Naive B cell (primary cell): ENCODE results near the gene DRAXIN. TPM values are rescaled to one million over a fixed set of nuclear protein-coding genes. Genes with fewer than 3 reads are reported as not detected.

ENCODE experiments used
- ATAC-seq, 2 donors: fragments of 150-1000 bp; cut with Tn5 transposase; 2 replicates each; pipeline ENCODE4 v1.10.0; 2021; ENCODE audit warnings: low read depth in 2 of 2, mild to moderate bottlenecking in 2 of 2, moderate library complexity in 2 of 2
- DNase-seq: peaks from one replicate; pipeline ENCODE4 v3.0.0; 2022
- H3K27ac Mint-ChIP-seq, 6 donors: one replicate each; pipeline ENCODE4 v1.8.0; 2020 to 2022; ENCODE audit warnings: mild to moderate bottlenecking in 6 of 6, mixed read lengths in 6 of 6, moderate library complexity in 5 of 6, inconsistent platforms in 2 of 6
- H3K27me3 Mint-ChIP-seq, 3 donors: one replicate each; pipeline ENCODE4 v1.8.0; 2021 to 2022; ENCODE audit warnings: mixed read lengths in 3 of 3, mild to moderate bottlenecking in 1 of 3
- H3K36me3 Mint-ChIP-seq, 2 donors: one replicate each; pipeline ENCODE4 v1.8.0; 2020 to 2022; ENCODE audit warnings: mixed read lengths in 2 of 2, inconsistent platforms in 1 of 2, mild to moderate bottlenecking in 1 of 2
- H3K4me1 Mint-ChIP-seq, 3 donors: one replicate each; pipeline ENCODE4 v1.8.0; 2020 to 2022; ENCODE audit warnings: mixed read lengths in 3 of 3, inconsistent platforms in 1 of 3, mild to moderate bottlenecking in 1 of 3, moderate library complexity in 1 of 3
- H3K4me3 Mint-ChIP-seq, 8 donors: one replicate each; pipeline ENCODE4 v1.8.0; 2020 to 2022; ENCODE audit warnings: mild to moderate bottlenecking in 8 of 8, mixed read lengths in 8 of 8, moderate library complexity in 8 of 8, inconsistent platforms in 2 of 8
- H3K9me3 Mint-ChIP-seq, 7 donors: one replicate each; pipeline ENCODE4 v1.8.0; 2020 to 2022; ENCODE audit warnings: mixed read lengths in 7 of 7, mild to moderate bottlenecking in 5 of 7, inconsistent platforms in 2 of 7, moderate library complexity in 1 of 7
- polyA plus RNA-seq, 6 donors: library from polyadenylated mRNA; unstranded; fragments of 300-500 nt; fragmentation: Illumina TruSeq; gene quantifications; one replicate each; pipeline ENCODE4 v1.2.3, GENCODE V29; 2021; ENCODE audit warnings: low read depth in 6 of 6

Gene DRAXIN
- polyA plus RNA-seq, 6 donors from 2014 or later = 0.04 to 0.09 (median 0.09) TPM; not detected in 1

DNA sequence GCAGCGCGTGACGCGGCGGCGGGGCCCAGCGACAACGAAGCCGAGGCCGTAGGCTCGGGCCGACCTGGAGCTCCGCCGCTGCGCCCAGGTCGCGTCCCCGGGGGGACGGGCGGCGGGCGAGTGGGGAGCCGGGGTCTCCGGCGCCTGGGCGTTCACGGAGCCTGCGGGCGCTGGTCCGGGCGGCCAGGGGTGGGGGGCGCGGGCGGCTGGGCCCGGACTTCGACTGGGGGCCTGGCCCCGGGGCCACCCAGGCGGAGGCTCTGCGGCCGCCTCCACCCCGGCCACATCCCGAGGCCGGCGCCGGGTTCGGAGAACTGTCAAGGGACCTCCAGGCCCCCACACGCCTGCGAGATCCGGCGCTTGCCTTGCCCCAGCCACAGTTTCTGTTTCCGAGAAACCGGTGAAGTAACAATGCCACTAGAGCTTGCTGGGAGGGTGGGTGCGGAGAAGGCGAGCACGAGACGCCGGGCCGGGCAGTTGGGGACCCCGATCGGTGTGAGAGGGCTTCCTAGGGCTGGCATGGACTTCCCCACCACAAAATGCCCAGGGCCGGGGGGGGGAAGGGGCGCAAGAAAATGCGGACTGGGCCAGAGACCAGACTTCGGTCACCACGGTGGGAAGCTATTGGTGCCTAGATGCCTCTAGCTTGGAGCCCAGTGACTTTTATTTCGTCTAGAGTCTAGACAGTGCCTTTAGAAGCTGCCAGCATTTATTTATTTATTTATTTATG is 27.0 kb upstream of the DRAXIN start:
- Mint-ChIP-seq H3K27ac (peak overlapping the region in 3 of 6 donors; percentile 81 to 93 (median 85)), H3K4me1 (peaks cover 0 to 16% (median 4%) of the 10 kb centered on the region in 3 donors), H3K4me3 (peak overlapping the region; percentile 69 to 93 (median 89)), H3K9me3 (no peaks in the 10 kb centered on the region), H3K27me3 (no peaks in the 10 kb centered on the region), H3K36me3 (no peaks in the 10 kb centered on the region)
- ATAC-seq (peak; percentile 60 to 61), DNase-seq (peak; percentile 32)

DNA sequence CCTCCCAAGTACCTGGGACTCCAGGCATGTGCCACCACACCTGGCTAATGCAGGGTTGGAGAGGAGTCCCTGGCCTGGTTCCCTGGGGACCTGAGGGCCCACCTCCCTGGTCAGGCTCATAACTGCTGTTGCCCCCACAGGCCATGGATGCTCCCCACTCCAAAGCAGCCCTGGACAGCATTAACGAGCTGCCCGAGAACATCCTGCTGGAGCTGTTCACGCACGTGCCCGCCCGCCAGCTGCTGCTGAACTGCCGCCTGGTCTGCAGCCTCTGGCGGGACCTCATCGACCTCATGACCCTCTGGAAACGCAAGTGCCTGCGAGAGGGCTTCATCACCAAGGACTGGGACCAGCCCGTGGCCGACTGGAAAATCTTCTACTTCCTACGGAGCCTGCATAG is 23.0 kb upstream of the DRAXIN start:
- Mint-ChIP-seq H3K4me1 (peaks cover 8 to 10% (median 9%) of the 10 kb centered on the region in 3 donors), H3K9me3 (no peaks in the 10 kb centered on the region), H3K36me3 (no peaks in the 10 kb centered on the region), H3K27me3 (no peaks in the 10 kb centered on the region), H3K4me3 (peak overlapping the region in 2 of 8 donors; percentile 33 to 51), H3K27ac (no peak overlapping the region)
- DNase-seq (no peak), ATAC-seq (no peak)

DNA sequence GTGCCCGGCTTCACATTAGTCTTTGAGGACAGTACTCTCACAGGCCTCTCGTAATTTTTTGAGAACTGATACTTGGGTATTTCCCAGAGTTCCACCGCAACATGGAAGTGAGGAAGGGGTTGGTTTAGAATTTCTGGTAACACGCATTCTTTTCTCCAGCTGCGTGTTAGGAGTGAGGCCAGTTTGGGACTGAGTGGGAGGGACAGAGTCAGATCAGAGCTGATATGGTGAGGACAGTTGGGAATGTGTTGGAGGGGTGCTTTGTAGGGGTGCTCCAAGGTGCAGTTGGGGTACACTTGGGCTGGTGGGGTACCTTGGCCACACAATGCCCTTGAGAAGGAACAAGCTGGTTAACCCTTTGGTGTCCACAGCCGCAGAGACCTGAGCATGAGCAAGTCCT is 20.8 kb upstream of the DRAXIN start:
- no peak for DNase-seq
- Mint-ChIP-seq H3K4me1 (peaks cover 6 to 11% (median 11%) of the 10 kb centered on the region in 3 donors), H3K9me3 (no peaks in the 10 kb centered on the region), H3K4me3 (no peak overlapping the region), H3K27me3 (no peaks in the 10 kb centered on the region), H3K36me3 (no peaks in the 10 kb centered on the region), H3K27ac (peak overlapping the region in 3 of 6 donors; percentile 79 to 94 (median 83))
- ATAC-seq = peak; percentile 46 to 58

DNA sequence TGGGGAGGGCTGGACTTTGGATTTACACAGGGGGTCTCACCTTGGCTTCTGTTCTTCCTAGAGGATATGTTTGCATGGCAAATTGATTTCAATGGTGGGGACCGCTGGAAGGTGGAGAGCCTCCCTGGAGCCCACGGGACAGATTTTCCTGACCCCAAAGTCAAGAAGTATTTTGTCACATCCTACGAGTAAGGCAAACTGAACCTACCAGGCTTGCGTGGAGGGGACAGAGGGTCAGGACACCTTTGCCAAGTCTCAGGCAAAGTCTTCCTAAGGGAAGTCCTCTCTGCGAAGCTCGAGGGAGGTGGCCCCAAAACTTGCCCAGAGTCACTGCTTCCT is 20.3 kb upstream of the DRAXIN start:
- ATAC-seq = no peak
- H3K27me3 Mint-ChIP-seq = no peaks in the 10 kb centered on the region
- H3K4me3 Mint-ChIP-seq = no peak overlapping the region
- DNase-seq = no peak
- no peaks in the 10 kb centered on the region for H3K36me3 Mint-ChIP-seq
- H3K4me1 Mint-ChIP-seq = peaks cover 6 to 12% (median 11%) of the 10 kb centered on the region in 3 donors
- H3K9me3 Mint-ChIP-seq = no peaks in the 10 kb centered on the region
- H3K27ac Mint-ChIP-seq = no peak overlapping the region

DNA sequence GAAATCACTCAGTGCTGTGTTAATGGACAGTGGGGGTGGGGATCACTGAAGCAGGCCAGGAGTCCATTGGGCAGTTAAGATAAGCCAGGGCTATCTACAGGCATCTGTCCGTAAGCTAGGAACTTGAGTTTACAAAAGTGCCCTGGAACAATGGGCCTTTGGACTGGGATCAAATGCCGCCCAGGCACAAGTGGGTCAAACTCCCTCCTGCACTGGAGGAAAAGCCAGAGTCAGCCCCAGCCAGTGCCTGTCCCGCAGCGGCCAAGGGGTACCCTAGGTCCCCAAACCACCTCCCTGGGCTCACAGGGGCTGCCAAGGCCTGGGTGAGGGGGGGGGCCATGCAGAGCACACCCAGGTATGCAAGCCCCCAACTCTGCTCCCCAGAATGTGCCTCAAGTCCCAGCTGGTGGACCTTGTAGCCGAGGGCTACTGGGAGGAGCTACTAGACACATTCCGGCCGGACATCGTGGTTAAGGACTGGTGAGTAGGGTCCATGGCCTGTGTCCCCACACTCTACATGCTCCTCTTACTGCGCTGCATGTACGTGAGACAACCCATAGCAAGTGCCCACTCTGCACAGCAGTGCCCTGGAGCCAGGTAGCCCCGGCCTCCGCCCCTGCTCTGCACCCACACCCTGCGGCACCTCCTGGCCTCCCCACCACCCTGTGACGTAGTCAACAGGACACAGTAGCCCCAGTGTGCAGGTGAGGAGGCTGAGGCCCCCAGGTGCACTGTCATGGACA is 19.8 kb upstream of the DRAXIN start:
- DNase-seq (no peak), ATAC-seq (no peak)
- Mint-ChIP-seq H3K4me1 (peaks cover 6 to 12% (median 11%) of the 10 kb centered on the region in 3 donors), H3K4me3 (no peak overlapping the region), H3K36me3 (no peaks in the 10 kb centered on the region), H3K27me3 (no peaks in the 10 kb centered on the region), H3K9me3 (no peaks in the 10 kb centered on the region), H3K27ac (no peak overlapping the region)

DNA sequence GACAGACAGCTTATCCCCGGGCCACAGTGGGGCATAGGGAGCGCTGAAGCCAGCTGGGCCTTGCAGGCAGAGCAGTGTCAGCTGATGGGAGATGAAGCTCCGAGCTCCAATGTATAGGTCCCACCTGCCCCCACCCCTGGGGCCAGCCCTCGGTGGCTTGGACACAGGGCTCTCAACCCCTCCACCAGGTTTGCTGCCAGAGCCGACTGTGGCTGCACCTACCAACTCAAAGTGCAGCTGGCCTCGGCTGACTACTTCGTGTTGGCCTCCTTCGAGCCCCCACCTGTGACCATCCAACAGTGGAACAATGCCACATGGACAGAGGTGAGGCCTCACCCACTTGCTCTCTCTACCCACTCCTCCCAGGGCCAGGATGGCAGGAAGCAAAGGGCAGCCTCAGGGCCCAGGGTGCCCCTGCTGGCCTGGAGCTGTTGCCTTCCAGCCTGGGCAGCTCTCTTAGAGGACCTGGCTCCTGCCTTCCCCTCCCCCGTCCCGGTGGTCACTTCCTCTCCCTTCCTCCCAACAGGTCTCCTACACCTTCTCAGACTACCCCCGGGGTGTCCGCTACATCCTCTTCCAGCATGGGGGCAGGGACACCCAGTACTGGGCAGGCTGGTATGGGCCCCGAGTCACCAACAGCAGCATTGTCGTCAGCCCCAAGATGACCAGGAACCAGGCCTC is 18.3 kb upstream of the DRAXIN start:
- no peaks in the 10 kb centered on the region for H3K36me3 Mint-ChIP-seq
- H3K4me3 Mint-ChIP-seq = no peak overlapping the region
- ATAC-seq (no peak), DNase-seq (no peak)
- no peaks in the 10 kb centered on the region for H3K9me3 Mint-ChIP-seq
- H3K27me3 Mint-ChIP-seq = no peaks in the 10 kb centered on the region
- no peak overlapping the region for H3K27ac Mint-ChIP-seq
- peaks cover 6 to 16% (median 12%) of the 10 kb centered on the region in 3 donors for H3K4me1 Mint-ChIP-seq

DNA sequence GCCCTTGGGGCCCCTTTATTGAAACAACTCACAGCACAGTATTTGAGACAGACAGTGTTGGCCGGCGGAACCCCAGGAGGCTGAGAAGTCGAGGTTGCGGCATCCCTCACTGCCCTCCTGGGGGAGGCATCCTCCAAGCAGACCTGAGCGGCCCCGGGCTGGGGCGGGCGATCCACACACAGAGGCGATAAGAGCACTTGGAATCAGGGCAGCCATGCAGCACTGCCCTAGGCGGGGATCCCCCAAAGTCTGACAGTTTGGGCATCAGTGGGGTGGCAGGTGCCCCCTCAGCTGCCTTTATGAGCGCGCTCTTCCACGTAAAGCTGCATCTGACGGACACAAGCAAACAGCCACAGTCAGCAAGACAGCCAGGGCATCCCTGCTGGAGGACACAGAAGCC is 17.0 kb upstream of the DRAXIN start:
- Mint-ChIP-seq H3K36me3 (no peaks in the 10 kb centered on the region), H3K4me1 (peaks cover 8 to 22% (median 11%) of the 10 kb centered on the region in 3 donors), H3K4me3 (peak overlapping the region in 1 of 8 donors; percentile 44), H3K9me3 (no peaks in the 10 kb centered on the region), H3K27me3 (no peaks in the 10 kb centered on the region), H3K27ac (peak overlapping the region in 1 of 6 donors; percentile 36)
- ATAC-seq (no peak), DNase-seq (no peak)

DNA sequence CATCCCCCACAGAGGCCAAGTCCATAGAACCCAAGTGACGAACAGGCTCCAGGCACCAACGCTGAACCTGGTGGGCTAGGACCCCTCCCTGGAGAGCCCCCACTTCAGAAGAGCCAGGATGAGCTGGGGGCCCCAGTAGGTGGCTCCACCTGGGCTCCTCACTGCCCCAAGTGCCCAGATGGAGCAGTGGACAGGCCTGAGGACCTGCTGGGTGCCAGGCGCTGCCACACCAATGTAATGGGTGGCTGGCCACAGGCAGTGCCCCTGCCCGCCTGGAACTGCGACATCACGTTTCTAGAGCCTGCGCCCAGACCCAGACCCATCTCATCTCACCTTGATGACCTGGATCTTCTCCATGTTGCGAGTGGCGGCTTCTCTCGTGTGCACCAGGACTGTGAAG is 16.2 kb upstream of the DRAXIN start:
- Mint-ChIP-seq H3K9me3 (no peaks in the 10 kb centered on the region), H3K4me3 (peak overlapping the region in 1 of 8 donors; percentile 35), H3K27me3 (no peaks in the 10 kb centered on the region), H3K36me3 (no peaks in the 10 kb centered on the region), H3K27ac (no peak overlapping the region), H3K4me1 (peaks cover 11 to 25% (median 17%) of the 10 kb centered on the region in 3 donors)
- DNase-seq (no peak), ATAC-seq (no peak)

DNA sequence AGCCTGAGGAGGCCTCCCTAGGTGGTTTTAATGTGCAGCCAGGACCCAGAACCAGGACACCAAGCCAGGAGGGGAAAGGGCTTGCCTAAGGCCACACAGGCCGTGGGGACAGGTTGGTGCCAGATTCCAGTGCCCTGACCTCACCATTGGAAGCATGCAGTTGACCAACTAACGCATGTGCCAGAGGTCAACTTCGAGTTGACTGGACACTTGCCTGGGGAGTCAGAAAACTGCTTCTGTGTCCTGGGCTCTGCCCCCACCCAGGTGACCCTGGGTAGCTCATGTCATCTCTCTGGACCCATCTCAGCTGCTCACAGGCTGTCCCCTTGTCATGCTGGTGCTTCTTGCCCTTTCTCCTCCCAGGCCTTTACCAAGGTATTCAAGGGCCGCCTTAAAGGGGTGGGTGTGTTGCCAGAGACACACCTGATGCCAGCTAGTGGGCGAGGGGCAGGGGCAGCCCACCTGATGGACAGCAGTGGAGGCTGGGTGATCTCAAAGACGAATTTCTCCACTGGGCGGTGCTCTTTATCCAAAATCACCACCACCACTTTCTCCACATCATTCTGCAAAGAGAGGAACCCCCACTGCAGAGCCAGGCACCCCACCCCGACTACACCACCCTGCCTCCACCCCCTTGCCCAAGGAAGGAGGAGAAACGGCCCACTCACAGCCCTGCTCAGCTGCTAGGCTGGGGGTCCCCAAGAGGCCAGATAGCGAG is 15.0 kb upstream of the DRAXIN start:
- Mint-ChIP-seq H3K27me3 (no peaks in the 10 kb centered on the region), H3K4me1 (peaks cover 8 to 26% (median 14%) of the 10 kb centered on the region in 3 donors), H3K9me3 (no peaks in the 10 kb centered on the region), H3K4me3 (no peak overlapping the region), H3K27ac (no peak overlapping the region), H3K36me3 (no peaks in the 10 kb centered on the region)
- no peak for ATAC-seq
- no peak for DNase-seq

DNA sequence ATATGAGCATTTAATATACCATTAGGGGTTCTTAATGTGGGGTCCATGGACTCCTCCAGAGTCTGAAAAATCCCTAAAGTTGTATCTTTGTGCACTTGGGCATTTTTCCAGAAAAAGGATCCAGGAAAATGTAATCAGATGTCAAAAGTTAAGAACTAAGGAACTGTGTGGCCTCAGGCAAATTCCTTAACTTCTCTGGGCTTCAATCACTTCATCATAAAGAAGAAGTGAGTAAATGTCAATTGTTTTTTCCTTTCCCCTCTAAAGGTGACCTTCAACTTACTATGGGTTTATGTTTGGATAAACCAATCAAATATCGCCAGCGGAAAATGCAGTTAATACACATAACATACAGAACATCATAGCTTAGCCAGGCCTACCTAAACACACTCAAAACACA is 13.1 kb upstream of the DRAXIN start:
- DNase-seq (no peak), ATAC-seq (no peak)
- H3K27ac Mint-ChIP-seq = no peak overlapping the region
- peak overlapping the region in 2 of 8 donors; percentile 16 to 66 for H3K4me3 Mint-ChIP-seq
- no peaks in the 10 kb centered on the region for H3K27me3 Mint-ChIP-seq
- H3K4me1 Mint-ChIP-seq = peaks cover 10 to 26% (median 22%) of the 10 kb centered on the region in 3 donors
- H3K9me3 Mint-ChIP-seq = no peaks in the 10 kb centered on the region
- H3K36me3 Mint-ChIP-seq = no peaks in the 10 kb centered on the region

DNA sequence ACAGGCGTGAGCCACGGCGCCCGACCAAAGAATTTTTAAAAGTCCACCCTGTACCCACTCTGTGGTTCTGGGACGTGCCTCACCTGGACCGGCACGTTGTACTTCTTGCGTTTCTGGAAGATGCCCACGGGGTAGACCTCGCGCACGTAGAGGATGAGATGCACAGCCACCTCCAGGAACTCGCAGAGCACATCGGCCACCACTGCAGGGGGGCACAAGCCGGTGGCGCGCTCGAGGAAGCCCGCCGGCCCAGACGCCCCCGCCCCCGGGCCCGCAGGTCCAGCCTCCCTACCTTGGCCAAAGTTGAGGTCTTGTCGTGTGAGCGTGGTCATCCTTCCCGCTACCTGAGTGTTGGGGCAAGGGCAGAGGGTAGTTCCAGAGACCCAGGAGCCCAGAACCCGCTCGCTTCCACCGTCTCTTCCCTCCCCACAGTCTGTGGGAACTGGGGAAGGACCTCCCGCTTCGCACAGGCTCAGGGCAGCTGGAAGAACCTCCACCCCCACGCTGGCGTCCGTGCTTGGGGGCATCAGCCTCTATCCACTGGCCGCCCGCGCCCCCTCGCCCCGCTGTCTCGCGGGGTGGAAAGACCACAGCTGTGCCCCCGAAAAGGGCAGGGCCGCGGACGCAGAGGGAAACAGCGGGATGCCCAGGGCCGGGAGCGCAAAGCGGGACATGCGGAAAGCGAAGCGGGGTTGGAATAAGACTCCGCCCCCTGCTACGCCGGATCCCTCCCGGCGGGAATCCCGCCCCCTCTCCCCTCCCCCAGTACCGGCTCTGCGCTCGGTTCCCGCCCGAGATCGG is 11.0 kb upstream of the DRAXIN start:
- Mint-ChIP-seq H3K36me3 (no peaks in the 10 kb centered on the region), H3K9me3 (no peaks in the 10 kb centered on the region), H3K27me3 (no peaks in the 10 kb centered on the region), H3K4me3 (peak overlapping the region; percentile 85 to 98 (median 92)), H3K4me1 (peaks cover 13 to 33% (median 27%) of the 10 kb centered on the region in 3 donors), H3K27ac (peak overlapping the region in 2 of 6 donors; percentile 47)
- DNase-seq (no peak), ATAC-seq (peak; percentile 6 to 9)

DNA sequence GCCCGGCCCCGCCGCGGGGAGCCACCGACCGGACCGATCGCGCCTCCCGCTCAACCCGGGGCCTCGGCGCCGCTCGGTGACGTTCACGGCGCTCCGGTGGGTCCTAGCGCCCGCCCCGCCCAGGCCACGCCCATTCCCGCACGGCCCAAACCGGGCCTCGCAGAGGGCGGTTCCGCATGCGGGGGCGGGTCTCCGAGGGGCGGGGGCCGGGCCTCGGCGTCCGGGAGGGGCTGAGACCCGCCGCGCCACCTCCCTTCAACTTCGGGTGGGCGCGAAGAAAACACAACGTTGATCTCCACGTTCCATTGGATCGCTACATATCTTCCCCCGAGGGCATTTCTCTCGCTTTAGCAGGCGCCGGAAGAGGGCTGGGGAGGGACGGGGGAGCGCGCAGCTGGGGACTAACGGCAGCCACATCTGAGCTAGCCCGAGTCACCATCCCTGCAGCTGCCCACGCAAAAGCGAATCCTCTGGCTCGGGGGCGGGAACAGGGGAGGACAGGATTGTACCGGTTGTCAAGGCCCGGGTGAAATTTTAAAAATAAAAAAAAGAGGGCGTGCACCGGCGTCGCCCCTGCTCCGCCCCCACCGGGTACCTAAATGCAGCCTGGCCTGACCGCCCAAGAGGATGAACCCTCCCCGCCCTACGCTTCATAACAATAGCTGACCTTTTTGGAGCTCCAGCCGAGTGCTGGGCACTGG is 10.3 kb upstream of the DRAXIN start, which contains the start of gene MAD2L2:
Gene MAD2L2, minus strand, starts transcription at position 78 of the 701 bp plus-strand sequence. CDS start 547 bp downstream, outside the sequence.
- Mint-ChIP-seq H3K9me3 (no peaks in the 10 kb centered on the region), H3K27ac (peak within 1 kb of the TSS; percentile 79 to 96 (median 86))

More for the DNA sequence above, 10.3 kb upstream of the DRAXIN start, which contains the start of gene MAD2L2:
- Mint-ChIP-seq H3K4me3 (peak within 1 kb of the TSS; percentile 90 to 98 (median 96)), H3K4me1 (peaks cover 9 to 33% (median 27%) of the 10 kb centered on the region in 3 donors), H3K36me3 (no peaks in the 10 kb centered on the region), H3K27me3 (no peaks in the 10 kb centered on the region)
- ATAC-seq = peak; percentile 90 to 94
- peak; percentile 90 for DNase-seq
